NCI-H146 (cell line): ENCODE results near the gene KRT76.

Experiments
- DNase-seq: peaks from one replicate; lab custom pipeline; 2025; lab: John Stamatoyannopoulos, UW

KRT76 gene

DNA sequence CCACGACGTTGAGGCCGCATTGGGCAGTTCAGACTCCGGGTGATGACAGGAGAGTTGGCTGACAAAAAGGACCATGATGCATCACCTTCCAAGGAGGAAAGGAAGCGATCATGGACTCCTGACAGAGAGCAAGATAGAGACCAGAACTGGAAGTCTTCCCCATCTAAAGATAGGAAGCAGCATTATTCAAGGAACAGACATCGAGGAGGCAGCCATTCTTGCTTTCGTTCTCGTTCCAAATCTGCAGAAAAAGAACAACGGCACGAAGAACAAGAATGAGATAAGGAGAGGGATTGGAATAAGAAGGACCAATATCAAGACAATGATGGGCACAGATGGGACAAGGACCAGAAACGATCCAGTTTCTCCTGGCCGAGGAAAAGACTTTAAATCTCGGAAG, 46.8 kb downstream of the KRT76 start:
- no peak for DNase-seq

DNA sequence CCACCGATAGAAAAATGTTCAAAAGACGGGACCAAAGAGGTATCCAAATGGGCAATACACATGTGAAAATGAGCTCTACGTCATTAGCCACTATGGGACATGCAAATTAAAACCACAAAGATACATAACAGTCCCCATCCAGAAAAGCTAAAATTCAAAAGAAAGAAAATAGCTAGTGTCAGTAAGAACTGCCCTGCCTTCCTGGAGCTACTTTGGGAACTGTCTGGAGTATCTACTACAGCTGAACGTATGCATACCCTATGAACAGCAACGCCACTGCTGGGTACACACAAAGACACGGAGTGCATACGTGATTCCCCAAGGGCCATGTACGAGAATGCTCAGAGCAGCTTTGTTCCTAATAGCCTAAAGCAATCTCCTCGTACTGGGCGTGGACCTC, 48.0 kb downstream of the KRT76 start:
- no peak for DNase-seq

- no peak for DNase-seq
Measured at GRCh38 chr12:52728374-52728773, 48.8 kb downstream of the KRT76 start.

- no peak for DNase-seq
Measured at GRCh38 chr12:52727037-52727436, 50.1 kb downstream of the KRT76 start.

GRCh38 chr12:52726451-52726850, 50.7 kb downstream of the KRT76 start:
- DNase-seq, result no peak

GRCh38 chr12:52724384-52724783, 52.8 kb downstream of the KRT76 start:
- no peak for DNase-seq

DNA sequence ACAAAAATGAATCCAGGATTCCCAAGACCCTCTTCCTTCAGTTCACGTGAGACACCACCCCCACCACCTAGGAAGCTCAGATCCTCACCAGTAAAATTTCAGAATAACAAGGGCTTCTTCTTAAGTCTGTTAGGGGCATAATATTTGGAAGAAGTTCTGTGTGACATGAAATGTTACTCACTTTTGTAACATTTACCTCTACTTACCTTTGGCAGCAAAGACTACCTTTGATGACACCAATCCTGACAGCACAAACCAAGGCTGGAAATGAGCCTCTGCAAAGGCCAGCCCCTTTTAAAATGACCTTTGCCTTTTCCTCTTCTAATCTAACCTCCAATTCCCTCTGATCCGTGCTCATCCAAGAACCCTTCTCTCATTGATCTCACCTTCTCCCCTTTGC, 54.5 kb downstream of the KRT76 start:
- DNase-seq, result no peak

GRCh38 chr12:52721838-52722470, 55.2 kb downstream of the KRT76 start:
- no peak for DNase-seq

DNA sequence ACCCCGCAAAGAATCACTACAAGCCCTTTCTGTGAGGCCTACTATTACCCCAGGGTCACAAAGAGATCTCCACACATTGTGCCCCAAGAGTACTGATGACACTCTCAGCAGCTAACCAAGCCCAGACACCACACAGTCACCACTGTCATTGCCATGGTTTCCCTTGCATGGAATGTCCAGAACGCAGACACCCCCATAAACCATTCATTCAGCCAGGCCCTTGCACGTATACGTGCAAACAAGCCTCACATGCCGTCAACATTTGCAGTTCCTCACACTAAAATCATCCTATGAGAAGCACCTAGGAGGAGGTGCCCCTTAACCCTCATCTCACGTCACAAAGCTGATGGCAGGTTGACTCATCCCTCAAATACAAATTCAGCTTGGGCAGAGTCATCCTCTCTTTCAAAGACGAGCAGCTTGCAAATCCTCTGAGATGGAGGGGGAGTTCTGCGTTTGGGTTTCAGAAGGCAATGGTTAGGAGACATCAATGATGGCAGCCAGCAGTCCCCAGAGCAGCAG, 56.7 kb downstream of the KRT76 start:
- no peak for DNase-seq
